SIG-M5 treated with dmso at 0.1 percent for 504 hours (cell line): ENCODE measurements around the gene FAR1.
"Not testable (repeated sequence)": the region's sequence is repeated elsewhere in the genome, so short reads cannot be mapped to it uniquely, and the experiment has no call there.

Experiments used
- DNase-seq: peaks from one replicate; lab custom pipeline; 2025; ENCODE audit not compliant: unreplicated experiment; lab: John Stamatoyannopoulos, UW

Gene FAR1

DNA sequence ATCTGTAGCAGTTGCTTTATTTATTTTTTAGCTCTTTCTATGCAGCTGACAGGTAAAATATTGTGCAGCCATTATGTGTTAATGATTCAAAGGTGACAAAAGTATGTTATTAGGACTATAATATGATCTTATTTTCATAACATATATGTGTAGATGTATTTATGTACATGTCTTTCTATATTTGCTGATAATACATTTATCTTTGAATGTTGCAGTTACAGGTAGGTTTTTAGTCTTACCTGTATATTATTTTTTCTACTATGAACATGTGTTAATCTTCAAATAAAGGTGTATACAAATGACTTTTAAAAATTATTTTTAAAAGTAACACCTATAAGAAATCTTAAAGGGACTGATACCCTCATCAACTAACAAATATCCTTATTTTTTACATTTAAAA, 33.6 kb downstream of the FAR1 start:
- no peak for DNase-seq

DNA sequence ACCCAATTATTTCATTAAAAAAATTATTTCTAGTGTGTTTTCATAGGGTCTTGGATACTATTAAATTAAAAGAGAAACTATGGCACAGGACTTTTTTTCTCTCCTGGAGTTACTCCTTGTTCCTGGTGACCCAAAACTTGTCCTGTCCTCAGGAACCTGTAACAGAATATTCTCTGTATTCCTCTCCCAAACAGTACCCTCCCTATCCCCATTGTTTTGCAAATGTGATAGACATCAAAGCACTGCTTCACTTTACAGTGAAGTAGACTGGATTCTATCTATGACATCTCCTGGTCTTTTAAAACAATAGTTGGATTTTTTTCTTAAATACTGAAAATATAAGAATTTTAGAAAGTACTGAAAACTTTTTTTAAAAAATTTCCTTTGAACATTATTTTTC, 37.2 kb downstream of the FAR1 start:
- no peak for DNase-seq

DNA sequence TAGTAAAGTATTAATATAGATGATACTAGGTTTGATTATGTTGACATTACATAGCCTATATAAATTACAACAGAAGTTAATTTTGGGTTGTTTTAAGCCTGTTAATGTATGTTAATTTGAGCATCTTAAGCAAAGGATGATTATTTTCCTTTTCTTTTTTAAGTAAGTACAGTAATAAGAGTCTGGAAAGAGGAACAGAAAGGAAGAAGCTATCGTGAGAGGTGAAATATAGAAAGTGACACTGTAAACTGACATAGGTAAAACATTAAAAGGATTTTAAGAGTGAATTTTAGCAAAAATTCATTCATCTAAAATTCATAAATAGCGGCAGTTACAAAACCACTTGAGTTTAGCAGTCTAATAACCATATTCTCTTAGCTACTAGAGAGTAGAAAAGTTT, 45.5 kb downstream of the FAR1 start:
- DNase-seq: no peak

GRCh38 chr11:13717331-13717730, 48.9 kb downstream of the FAR1 start:
- DNase-seq: no peak

DNA sequence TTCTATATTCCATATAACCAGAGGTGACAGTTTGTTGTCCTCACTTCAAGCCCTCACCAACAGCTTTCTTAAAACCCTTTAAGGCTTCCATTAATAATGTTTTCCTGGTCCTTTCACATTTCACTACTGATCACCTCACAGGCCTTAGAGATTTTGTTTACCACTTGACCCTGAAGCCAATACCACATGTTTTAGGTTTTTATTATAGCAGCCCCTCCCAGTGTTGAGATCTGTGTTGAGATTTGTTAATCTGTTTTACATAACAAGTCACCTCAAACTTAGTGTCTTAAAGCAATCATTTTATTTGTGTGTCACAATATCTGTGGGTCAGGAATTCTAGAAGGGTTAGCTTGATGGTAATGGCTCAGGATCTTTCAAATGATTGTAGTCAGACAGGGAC, 49.9 kb downstream of the FAR1 start:
- DNase-seq: no peak

DNA sequence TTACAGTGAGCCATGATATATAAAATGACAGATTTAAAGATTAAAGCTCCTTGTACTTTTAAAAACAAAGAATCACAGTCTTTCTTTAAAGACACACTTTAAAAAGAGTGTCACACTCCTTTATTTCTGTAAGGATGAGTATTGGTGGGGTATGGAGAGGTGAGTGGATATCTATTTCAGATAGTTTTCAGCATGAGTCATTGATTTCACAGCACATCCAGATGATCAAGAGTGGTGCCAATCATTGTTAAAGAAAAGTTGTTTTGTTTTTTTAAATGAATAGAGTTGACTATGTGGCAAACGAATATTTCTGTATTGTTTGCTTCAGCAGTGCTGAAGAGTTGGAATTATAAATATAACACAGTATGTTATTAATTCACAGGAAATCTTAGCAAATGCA, 52.5 kb downstream of the FAR1 start:
- no peak for DNase-seq

- DNase-seq: no peak
Observed at GRCh38 chr11:13721760-13722159, 53.3 kb downstream of the FAR1 start.

DNA sequence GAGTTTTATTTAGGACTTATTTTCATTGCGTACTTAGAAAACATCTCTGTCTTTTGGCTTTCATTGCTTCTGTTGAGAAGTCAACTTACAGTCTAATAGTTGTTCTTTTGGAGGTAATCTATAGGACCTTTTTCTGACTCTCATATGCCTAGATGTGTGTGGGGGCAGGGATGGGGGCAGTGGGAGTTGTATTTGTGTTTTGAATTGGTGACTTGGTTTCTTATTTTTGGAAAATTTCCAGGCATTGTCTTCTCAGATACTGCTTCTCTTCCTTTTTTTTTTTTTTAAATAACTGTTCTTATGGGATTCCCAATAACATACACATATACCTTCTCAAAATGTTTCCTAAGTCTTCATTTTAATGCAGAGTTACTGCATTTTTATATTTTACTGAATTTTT, 58.0 kb downstream of the FAR1 start:
- no peak for DNase-seq

GRCh38 chr11:13728076-13728475, 59.6 kb downstream of the FAR1 start:
- DNase-seq: no peak

GRCh38 chr11:13734530-13734929, 66.1 kb downstream of the FAR1 start:
- no peak for DNase-seq

DNA sequence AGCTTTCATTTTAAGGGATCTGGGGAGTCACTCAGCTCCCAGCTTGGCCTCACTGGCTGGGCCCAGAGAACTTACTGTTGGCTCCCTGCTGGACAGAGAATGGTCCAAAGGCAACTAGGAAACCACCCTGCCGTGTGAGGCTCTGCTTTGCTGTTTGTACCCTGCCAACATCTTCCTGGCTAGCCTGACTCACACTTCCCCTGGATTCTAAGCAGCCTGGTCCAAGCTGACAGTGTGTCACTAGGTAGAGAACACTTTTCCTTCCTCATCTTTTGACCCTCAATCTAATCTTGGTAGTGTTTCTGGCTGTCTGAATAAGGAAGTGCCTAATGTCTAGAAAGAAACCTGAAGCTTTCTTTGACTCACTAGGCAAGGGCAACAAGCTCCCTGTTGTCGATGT, 76.7 kb downstream of the FAR1 start:
- DNase-seq: peak; percentile 33

DNA sequence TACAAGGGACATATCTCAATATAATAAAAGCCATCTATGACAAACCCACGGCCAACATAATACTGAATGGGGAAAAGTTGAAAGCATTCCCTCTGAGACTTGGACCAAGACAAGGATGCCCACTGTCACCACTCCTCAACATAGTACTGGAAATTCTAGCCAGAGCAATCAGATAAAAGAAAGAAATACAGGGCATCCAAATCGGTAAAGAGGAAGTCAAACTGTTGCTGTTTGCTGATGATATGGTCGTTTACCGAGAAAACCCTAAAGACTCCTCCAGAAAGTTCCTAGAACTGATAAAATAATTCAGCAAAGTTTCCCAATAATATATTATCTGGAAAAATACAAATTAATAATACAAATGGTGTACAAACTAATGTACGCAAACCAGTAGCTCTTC, 84.8 kb downstream of the FAR1 start:
- DNase-seq: not testable (repeated sequence)

DNA sequence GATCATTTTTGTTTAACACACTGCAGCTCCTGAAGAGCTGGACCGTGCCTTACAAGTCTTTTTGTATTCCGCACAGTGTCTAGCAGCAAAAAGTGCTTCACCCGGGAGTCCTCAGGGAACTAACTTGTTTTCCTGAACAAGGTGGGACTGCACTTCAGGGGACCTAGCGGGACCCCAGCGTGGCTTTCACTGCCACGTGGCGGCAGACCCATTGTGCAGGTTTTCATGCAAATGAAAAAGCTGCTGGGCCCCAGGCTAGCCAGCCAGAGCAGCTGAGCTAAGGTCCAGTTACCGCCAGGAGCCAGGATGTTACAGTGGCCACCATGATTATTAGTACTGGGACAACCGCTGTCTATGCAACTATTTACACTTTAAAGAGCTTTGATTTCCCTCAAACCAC, 90.6 kb downstream of the FAR1 start:
- no peak for DNase-seq

GRCh38 chr11:13760115-13760514, 91.6 kb downstream of the FAR1 start:
- no peak for DNase-seq

DNA sequence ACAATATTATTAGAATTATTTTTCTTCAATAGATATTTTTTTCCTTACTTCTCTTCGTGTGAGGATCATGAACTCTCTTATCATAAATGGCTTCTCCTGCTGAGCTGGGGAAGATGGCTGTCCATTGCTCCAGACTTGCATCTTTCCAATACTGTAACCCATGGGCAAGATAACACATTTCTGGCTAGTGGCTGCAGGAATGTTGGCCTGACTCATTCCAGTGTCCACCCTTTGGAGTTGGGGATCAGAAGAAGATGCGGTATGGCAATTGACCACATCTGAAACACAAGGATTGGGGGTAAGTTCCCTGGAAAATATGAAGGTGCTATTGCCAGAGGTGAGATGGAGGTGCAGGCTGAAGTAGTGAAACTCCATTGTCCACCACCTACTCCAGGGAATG, 92.8 kb downstream of the FAR1 start:
- no peak for DNase-seq

DNA sequence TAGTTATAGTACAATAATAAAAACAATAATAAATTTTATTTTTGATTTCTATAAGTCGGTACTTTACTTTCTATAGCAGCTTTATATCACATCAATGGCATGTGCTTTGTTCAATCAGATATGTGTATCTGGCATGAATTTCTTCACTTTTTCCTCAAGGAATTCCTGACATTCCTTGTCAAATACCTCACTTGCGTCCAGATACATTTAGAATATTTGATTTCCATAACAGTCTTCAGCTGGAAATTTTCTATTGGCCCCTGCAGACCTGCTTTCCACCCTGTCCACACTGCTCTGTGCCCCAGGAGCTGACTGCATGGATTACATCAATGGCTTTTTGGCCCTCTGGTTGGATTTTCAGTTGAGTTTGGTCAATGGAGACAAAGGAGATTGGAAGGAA, 93.2 kb downstream of the FAR1 start:
- no peak for DNase-seq

DNA sequence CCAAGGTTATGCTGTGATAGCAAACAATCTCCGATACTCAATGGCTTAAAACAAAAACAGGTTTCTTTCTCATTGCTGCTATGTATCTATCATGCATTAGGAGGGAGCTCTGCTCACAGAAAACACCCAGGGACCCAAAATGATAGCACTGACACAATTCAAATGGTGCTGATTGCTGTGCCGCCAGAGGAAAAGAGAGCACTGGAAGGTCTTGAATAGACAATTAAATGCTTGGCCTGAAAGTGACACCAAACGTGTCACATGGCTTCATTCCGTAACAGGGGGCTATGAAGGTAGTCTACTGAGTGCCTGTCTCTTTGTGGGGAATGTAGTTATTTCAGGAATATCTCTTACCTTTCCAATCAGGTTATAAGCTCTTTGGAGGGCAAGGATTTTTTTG, 94.2 kb downstream of the FAR1 start:
- no peak for DNase-seq

GRCh38 chr11:13763341-13763740, 94.9 kb downstream of the FAR1 start:
- DNase-seq: no peak

DNA sequence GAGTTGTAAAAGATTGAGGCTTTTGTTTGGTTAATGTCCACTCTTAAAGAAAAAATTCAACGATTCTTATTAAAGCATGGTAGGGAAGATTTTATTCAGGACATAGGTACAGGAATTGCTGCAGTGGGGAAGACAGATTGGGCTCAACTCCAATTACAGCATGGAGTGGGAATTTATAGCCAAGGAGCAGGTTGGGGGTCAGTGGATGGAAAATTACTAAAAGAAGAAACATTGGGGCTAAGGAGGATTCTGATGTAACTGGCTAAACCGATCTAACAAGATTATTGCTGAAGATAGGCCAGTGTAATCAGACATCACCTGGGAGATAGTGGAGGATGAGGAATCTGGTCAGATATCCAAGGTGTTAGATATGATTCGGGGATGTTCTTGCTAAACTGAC, 97.4 kb downstream of the FAR1 start:
- no peak for DNase-seq

GRCh38 chr11:13767471-13767870, 99.0 kb downstream of the FAR1 start:
- DNase-seq: no peak

GRCh38 chr11:13769188-13769587, 100.7 kb downstream of the FAR1 start:
- DNase-seq: no peak

- DNase-seq: no peak
Observed at GRCh38 chr11:13771151-13771550, 102.7 kb downstream of the FAR1 start.

DNA sequence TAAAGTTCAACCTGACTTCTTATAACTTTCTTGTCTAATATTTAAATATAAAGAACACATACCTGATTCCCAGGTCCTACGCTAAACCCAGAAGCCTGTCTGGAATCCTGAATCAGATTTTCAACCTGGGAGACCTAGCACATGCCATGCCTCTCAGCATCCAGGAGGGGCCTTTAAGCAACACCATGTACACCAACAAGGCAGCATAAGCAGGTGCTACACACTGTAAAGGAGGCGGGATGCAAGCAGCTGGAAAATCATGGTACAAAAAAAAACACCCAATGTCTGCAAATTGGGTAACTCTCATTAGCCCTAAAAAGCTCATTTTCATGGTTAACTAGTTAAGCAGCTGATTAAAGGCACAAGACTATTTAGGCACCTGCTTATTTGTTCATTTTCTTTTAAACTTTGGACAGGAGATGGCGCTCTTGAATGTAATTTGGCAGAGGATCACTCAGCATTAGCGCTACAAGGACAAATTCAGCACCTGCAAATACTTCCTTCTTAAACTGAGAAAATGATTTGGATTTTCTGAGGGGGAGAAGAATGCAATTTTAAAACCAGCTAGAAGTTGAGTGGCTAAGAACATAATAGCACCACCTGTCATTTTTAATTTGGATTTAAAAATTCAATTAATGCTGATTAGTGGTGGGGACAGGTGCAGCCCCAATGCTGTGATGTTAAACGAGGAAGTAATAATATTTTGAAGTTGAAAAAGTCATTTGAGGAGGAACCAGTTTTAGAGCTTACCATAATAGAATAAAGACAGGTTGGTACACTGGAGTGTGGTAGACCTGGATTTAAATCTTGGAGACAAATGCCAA, 104.0 kb downstream of the FAR1 start:
- peak; percentile 58 for DNase-seq
